K562 (cell line): ENCODE results near the gene LRPAP1.

Experiments
- ILK ChIP-seq: fragments of 450-650 bp; IDR thresholded peaks from 2 replicates; pipeline ENCODE4 v1.6.1; 2016; ENCODE audit warnings: missing genetic modification characterization, low read depth, mild to moderate bottlenecking, missing compliant biosample characterization, moderate library complexity, borderline replicate concordance
- JUND ChIP-seq, 2 experiments: IDR thresholded peaks; 2 replicates in 1 of 2; 3 replicates in 1 of 2; pipeline ENCODE4 v1.6.1; 2011; ENCODE audit warnings: borderline replicate concordance in 2 of 2, low read depth in 2 of 2, low read length in 2 of 2, improper control_type of control experiment in 1 of 2, missing biosample characterization in 1 of 2, missing genetic modification characterization in 1 of 2, missing genetic modification reagents in 1 of 2
- MXI1 ChIP-seq: IDR thresholded peaks from 2 replicates; pipeline ENCODE4 v1.6.1; 2011; ENCODE audit warnings: low read depth, mild to moderate bottlenecking, improper control_type of control experiment, low read length
- TF ChIP-seq, protein P1 (sequence below): sonication (generic); formaldehyde crosslinking; IDR thresholded peaks from 2 replicates; pipeline ENCODE4 v1.8.1; 2023; ENCODE audit warnings: mild to moderate bottlenecking, missing genetic modification reagents

DNA sequence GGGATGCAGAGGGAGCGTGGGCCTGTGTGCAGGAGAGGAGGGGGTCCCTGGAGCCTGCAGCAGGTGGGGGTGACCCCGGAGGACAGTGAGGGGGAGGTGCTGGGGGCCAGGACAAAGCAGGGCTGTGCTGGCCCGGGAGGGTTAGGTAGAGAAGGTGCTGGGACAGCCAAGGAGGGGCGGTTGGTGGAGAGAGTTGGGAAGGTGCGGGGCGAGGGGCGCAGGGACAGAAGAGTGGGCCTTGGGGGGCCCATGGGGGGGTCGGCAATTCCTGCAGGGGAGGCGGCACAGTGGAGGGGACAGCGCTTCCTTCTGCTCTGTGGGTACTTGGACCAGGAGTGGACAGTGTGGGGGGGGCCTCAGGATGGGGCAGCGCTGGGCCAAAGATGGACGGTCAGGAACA is 32.5 kb downstream of the LRPAP1 start:
- no peak for TF ChIP-seq ILK
- TF ChIP-seq MXI1, result no peak
- TF ChIP-seq, protein P1, sequence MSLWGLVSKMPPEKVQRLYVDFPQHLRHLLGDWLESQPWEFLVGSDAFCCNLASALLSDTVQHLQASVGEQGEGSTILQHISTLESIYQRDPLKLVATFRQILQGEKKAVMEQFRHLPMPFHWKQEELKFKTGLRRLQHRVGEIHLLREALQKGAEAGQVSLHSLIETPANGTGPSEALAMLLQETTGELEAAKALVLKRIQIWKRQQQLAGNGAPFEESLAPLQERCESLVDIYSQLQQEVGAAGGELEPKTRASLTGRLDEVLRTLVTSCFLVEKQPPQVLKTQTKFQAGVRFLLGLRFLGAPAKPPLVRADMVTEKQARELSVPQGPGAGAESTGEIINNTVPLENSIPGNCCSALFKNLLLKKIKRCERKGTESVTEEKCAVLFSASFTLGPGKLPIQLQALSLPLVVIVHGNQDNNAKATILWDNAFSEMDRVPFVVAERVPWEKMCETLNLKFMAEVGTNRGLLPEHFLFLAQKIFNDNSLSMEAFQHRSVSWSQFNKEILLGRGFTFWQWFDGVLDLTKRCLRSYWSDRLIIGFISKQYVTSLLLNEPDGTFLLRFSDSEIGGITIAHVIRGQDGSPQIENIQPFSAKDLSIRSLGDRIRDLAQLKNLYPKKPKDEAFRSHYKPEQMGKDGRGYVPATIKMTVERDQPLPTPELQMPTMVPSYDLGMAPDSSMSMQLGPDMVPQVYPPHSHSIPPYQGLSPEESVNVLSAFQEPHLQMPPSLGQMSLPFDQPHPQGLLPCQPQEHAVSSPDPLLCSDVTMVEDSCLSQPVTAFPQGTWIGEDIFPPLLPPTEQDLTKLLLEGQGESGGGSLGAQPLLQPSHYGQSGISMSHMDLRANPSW (CRISPR knock-in tag), result no peak
- no peak for TF ChIP-seq JUND (IDR thresholded peaks at IDR 0.05; ENCODE audit: borderline replicate concordance, low read depth, low read length)
- no peak for TF ChIP-seq JUND (tag; IDR thresholded peaks at IDR 0.05; ENCODE audit: borderline replicate concordance, low read depth, low read length)
